HG03039 (cell line): ENCODE measurements around the gene UNC79.

Experiments used
- ATAC-seq: cut with Tn5 transposase; IDR thresholded peaks from one replicate; pipeline ENCODE4 v1.9.1; 2021; ENCODE audit warnings: mild to moderate bottlenecking, moderate library complexity; ENCODE audit not compliant: unreplicated experiment

UNC79 gene

GRCh38 chr14:93745603-93746273 is 315.0 kb downstream of the UNC79 start:
- no peak for ATAC-seq

GRCh38 chr14:93747102-93747501 is 316.4 kb downstream of the UNC79 start:
- no peak for ATAC-seq

GRCh38 chr14:93747560-93747959 is 316.8 kb downstream of the UNC79 start:
- ATAC-seq = no peak

GRCh38 chr14:93748208-93749075 is 317.7 kb downstream of the UNC79 start:
- no peak for ATAC-seq

- ATAC-seq = no peak
Observed at GRCh38 chr14:93749076-93749420, 318.3 kb downstream of the UNC79 start.

- ATAC-seq = no peak
Observed at GRCh38 chr14:93751946-93752655, 321.4 kb downstream of the UNC79 start.

- no peak for ATAC-seq
Observed at GRCh38 chr14:93752980-93753561, 322.3 kb downstream of the UNC79 start.

GRCh38 chr14:93753647-93754046 is 322.9 kb downstream of the UNC79 start:
- no peak for ATAC-seq

GRCh38 chr14:93757206-93757605 is 326.5 kb downstream of the UNC79 start:
- ATAC-seq = no peak
